Large intestine (tissue), 3 donors: ENCODE data around the gene PHF2. TPM values are rescaled to one million over a fixed set of nuclear protein-coding genes. Genes with fewer than 3 reads are reported as not detected.
"Not testable (repeated sequence)": the region's sequence is repeated elsewhere in the genome, so short reads cannot be mapped to it uniquely, and the experiment has no call there.

Experiments
- DNase-seq, 2 donors: peaks; one replicate each; pipeline versions ENCODE4 v3.0.0 to v3.0.0-alpha.2; 2013
- H3K27ac ChIP-seq: one replicate; pipeline ENCODE4 v1.5.1; 2013; ENCODE audit warnings: low read length
- H3K27me3 ChIP-seq: 2 replicates; pipeline ENCODE4 v1.6.1; 2013; ENCODE audit warnings: low read length; ENCODE audit not compliant: control insufficient read depth, insufficient read depth
- H3K36me3 ChIP-seq: 2 replicates; pipeline ENCODE4 v1.6.1; 2013; ENCODE audit warnings: low read length; ENCODE audit not compliant: control insufficient read depth, insufficient read depth
- H3K4me1 ChIP-seq: one replicate; pipeline ENCODE4 v1.6.1; 2013; ENCODE audit warnings: low read length; ENCODE audit not compliant: control insufficient read depth, insufficient read depth
- H3K4me3 ChIP-seq: one replicate; pipeline ENCODE4 v1.5.1; 2013; ENCODE audit warnings: low read length
- H3K9me3 ChIP-seq: one replicate; pipeline ENCODE4 v1.6.1; 2013; ENCODE audit warnings: mild to moderate bottlenecking, low read depth, low read length, moderate library complexity; ENCODE audit not compliant: control insufficient read depth
- WGBS: methylation state at CpG from one replicate; pipeline ENCODE4 v1.1.5; 2013; ENCODE audit warnings: low lambda C conversion rate; ENCODE audit not compliant: insufficient coverage; 5-methylcytosine and 5-hydroxymethylcytosine counted together
- polyA plus RNA-seq: library from polyadenylated mRNA; unstranded; fragments of 120-200 nt; gene quantifications from one replicate; pipeline ENCODE4 v1.2.1, GENCODE V29; 2013

Gene PHF2
- polyA plus RNA-seq, 1 donor, result 24.9 TPM

GRCh38 chr9:93667006-93667405 is 90.6 kb downstream of the PHF2 start:
- no peaks in the 10 kb centered on the region for H3K4me1 ChIP-seq
- no peak for DNase-seq
- H3K27ac ChIP-seq, result no peak overlapping the region
- H3K27me3 ChIP-seq, result no peaks in the 10 kb centered on the region
- WGBS, result no CpG with 5 or more reads among the region's 18 CpGs
- no peak overlapping the region for H3K4me3 ChIP-seq
- H3K9me3 ChIP-seq, result no peaks in the 10 kb centered on the region
- peaks cover 41% of the 10 kb centered on the region for H3K36me3 ChIP-seq

GRCh38 chr9:93667627-93668026 is 91.2 kb downstream of the PHF2 start:
- H3K4me3 ChIP-seq, result no peak overlapping the region
- no peaks in the 10 kb centered on the region for H3K9me3 ChIP-seq
- no peak for DNase-seq
- H3K36me3 ChIP-seq, result peaks cover 41% of the 10 kb centered on the region
- no peak overlapping the region for H3K27ac ChIP-seq
- H3K4me1 ChIP-seq, result no peaks in the 10 kb centered on the region
- H3K27me3 ChIP-seq, result no peaks in the 10 kb centered on the region
- no CpG with 5 or more reads among the region's 4 CpGs for WGBS

GRCh38 chr9:93668261-93668871 is 92.0 kb downstream of the PHF2 start:
- H3K27ac ChIP-seq, result no peak overlapping the region
- no peaks in the 10 kb centered on the region for H3K9me3 ChIP-seq
- peaks cover 40% of the 10 kb centered on the region for H3K36me3 ChIP-seq
- no peaks in the 10 kb centered on the region for H3K27me3 ChIP-seq
- no peak for DNase-seq
- H3K4me1 ChIP-seq, result no peaks in the 10 kb centered on the region
- WGBS, result no CpG with 5 or more reads among the region's 12 CpGs
- no peak overlapping the region for H3K4me3 ChIP-seq

- H3K27me3 ChIP-seq, result no peaks in the 10 kb centered on the region
- H3K4me3 ChIP-seq, result no peak overlapping the region
- H3K4me1 ChIP-seq, result no peaks in the 10 kb centered on the region
- H3K36me3 ChIP-seq, result peaks cover 40% of the 10 kb centered on the region
- no peak overlapping the region for H3K27ac ChIP-seq
- WGBS, result no CpG with 5 or more reads among the region's 15 CpGs
- H3K9me3 ChIP-seq, result no peaks in the 10 kb centered on the region
- DNase-seq, result no peak
Measured at GRCh38 chr9:93669116-93669957, 93.0 kb downstream of the PHF2 start.

- DNase-seq, result no peak
- Histone ChIP-seq H3K4me1 (no peaks in the 10 kb centered on the region), H3K9me3 (no peaks in the 10 kb centered on the region), H3K27me3 (no peaks in the 10 kb centered on the region), H3K4me3 (no peak overlapping the region), H3K27ac (no peak overlapping the region), H3K36me3 (peaks cover 41% of the 10 kb centered on the region)
- WGBS, result no CpG with 5 or more reads among the region's 3 CpGs
Measured at GRCh38 chr9:93669958-93670207, 93.5 kb downstream of the PHF2 start.

- no peak overlapping the region for H3K4me3 ChIP-seq
- no peaks in the 10 kb centered on the region for H3K4me1 ChIP-seq
- no peaks in the 10 kb centered on the region for H3K9me3 ChIP-seq
- no CpG with 5 or more reads among the region's 8 CpGs for WGBS
- H3K27me3 ChIP-seq, result no peaks in the 10 kb centered on the region
- no peak for DNase-seq
- no peak overlapping the region for H3K27ac ChIP-seq
- H3K36me3 ChIP-seq, result peaks cover 41% of the 10 kb centered on the region
Measured at GRCh38 chr9:93670208-93671019, 94.0 kb downstream of the PHF2 start.

GRCh38 chr9:93671020-93671338 is 94.6 kb downstream of the PHF2 start:
- no CpG with 5 or more reads among the region's 2 CpGs for WGBS
- H3K9me3 ChIP-seq, result no peaks in the 10 kb centered on the region
- no peaks in the 10 kb centered on the region for H3K27me3 ChIP-seq
- no peak for DNase-seq
- H3K4me1 ChIP-seq, result no peaks in the 10 kb centered on the region
- H3K27ac ChIP-seq, result no peak overlapping the region
- H3K4me3 ChIP-seq, result no peak overlapping the region
- H3K36me3 ChIP-seq, result peaks cover 41% of the 10 kb centered on the region

- H3K9me3 ChIP-seq, H3K4me3 ChIP-seq, H3K27ac ChIP-seq, H3K27me3 ChIP-seq, H3K4me1 ChIP-seq, DNase-seq: not testable (repeated sequence)
- no CpG with 5 or more reads among the region's 2 CpGs for WGBS
- H3K36me3 ChIP-seq, result peaks cover 46% of the 10 kb centered on the region
Measured at GRCh38 chr9:93672330-93673020, 96.1 kb downstream of the PHF2 start.

- Histone ChIP-seq H3K9me3 (no peaks in the 10 kb centered on the region), H3K36me3 (peaks cover 51% of the 10 kb centered on the region), H3K27me3 (no peaks in the 10 kb centered on the region), H3K4me1 (no peaks in the 10 kb centered on the region), H3K27ac (no peak overlapping the region), H3K4me3 (no peak overlapping the region)
- no peak for DNase-seq
- no CpG with 5 or more reads among the region's 16 CpGs for whole genome bisulfite sequencing
Measured at GRCh38 chr9:93673021-93673838, 96.8 kb downstream of the PHF2 start.
